HG03521 (cell line): ENCODE measurements around the gene TRMT112.
A peak's percentile ranks its signal among the peaks of the same experiment; 100 is the strongest.

Source experiments
- ATAC-seq: cut with Tn5 transposase; IDR thresholded peaks from one replicate; pipeline ENCODE4 v1.9.1; 2021; ENCODE audit warnings: mild to moderate bottlenecking, moderate library complexity; ENCODE audit not compliant: unreplicated experiment

Gene TRMT112

DNA sequence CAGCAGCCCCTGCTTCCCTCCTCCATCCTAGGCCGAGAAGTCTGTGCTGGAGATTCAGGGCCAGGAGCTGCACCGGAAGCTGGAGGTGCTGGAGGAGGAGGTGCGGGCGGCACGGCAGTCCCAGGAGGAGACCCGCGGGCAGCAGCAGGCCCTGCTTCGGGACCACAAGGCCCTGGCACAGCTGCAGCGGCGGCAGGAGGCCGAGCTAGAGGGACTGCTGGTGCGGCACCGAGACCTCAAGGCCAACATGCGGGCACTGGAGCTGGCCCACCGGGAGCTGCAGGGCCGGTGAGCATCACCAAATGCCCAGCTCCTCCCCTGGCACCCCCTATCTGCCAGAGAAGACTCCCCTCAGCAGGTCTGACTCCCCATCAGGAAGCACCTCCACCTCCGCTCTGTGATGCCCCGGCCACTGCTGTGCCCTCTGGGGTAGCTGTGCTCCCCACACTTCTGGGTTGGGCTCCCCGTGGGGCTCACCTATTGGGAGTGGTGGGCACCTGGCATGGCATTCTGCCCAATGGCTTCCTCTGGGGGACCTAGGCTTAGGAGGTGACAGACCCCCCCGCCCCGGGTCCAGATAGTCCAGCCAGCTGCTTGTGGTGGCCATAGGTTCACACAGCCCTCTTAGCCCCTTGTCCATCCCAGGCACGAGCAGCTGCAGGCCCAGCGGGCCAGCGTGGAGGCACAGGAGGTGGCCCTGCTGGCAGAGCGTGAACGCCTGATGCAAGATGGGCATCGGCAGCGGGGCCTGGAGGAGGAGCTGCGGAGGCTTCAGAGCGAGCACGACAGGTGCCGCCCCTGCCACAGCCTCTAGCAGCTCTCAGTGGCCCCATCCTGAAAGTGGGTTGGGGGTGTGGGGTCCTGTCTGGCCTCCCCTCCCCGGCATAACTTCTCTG, 35.0 kb upstream of the TRMT112 start:
- ATAC-seq: no peak

DNA sequence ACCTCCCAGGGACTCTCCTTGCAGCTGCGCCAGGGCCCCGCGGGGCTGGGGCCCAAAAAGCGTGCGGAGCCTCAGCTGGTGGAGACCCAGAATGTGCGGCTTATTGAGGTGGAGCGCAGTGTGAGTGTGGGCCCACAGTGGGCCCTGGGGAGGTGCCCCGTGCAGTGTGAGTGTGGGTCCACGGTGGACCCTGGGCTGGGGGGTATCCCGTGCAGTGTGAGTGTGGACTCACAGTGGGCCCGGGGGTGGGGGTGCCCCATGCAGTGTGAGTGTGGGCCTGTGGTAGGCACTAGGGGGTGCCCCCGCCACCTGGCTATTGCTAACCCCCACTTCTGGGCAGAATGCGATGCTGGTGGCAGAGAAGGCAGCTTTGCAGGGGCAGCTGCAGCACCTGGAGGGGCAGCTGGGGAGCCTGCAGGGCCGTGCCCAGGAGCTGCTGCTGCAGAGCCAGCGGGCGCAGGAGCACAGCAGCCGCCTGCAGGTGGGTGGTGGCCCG, 33.8 kb upstream of the TRMT112 start:
- no peak for ATAC-seq

DNA sequence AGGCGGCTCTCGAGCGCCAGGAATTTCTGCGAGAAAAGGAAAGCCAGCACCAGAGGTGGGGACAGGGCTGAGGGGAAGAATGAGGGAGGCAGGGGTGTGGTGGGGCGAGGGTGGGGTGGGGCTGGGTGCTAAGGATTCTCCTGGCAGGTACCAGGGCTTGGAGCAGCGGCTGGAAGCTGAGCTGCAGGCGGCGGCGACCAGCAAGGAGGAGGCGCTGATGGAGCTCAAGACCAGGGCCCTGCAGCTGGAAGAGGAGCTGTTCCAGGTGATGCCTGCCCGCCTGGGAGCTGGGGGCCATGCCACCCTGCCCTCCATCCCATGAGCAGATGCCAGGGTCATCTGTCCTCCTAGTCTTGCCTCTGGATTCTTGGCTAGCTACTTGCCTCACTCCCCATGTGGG, 32.0 kb upstream of the TRMT112 start:
- ATAC-seq: no peak

DNA sequence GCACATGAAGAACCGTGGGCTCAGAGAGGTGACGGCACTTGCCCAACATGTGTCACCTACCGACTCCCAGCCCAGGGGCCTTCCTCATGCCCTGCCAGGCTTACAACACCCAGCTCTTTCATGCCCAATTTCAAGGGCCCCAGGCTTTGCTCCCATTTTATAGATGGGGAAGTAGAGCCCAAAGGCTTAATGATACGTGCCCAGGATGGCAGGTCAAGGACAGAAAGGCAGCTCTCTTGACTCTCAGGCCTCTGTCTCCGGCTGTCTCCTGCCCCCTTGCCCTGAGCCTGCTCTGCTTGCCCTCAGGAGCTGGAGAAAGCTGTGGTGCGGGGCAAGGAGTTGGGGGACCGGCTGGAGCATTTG, 31.6 kb upstream of the TRMT112 start:
- ATAC-seq: no peak

DNA sequence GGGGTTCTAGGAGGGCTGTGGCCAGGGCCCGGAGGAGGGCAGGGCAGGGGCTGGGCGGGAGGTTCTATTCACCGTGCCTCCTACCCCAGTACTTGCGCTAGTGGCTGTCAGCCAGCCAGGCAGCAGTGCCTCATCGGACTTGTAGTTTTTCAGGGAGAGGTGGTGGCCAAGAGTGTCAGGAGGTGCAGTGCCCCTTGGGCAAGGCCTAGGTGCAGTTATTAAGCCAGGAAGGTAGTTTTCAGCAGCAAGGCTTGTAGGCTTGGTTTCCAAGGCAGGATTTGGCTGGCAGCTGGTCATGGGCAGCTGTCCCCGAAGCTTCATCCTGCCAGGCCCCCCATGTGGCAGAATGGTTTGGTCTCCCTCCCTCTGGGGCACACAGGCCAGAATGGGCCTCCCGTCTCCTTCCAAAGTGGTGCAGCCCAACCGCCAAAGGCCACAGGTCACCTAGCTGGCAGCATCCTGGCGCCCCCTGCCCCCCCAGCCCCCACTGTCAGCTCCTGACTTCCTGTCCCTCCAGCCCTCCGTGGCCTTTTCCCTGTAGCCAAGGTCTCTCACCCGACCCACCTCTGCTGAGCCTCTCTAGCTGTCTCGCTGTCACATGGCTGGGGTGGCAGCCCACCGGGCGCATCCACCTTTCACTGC, 31.1 kb upstream of the TRMT112 start:
- ATAC-seq: no peak

DNA sequence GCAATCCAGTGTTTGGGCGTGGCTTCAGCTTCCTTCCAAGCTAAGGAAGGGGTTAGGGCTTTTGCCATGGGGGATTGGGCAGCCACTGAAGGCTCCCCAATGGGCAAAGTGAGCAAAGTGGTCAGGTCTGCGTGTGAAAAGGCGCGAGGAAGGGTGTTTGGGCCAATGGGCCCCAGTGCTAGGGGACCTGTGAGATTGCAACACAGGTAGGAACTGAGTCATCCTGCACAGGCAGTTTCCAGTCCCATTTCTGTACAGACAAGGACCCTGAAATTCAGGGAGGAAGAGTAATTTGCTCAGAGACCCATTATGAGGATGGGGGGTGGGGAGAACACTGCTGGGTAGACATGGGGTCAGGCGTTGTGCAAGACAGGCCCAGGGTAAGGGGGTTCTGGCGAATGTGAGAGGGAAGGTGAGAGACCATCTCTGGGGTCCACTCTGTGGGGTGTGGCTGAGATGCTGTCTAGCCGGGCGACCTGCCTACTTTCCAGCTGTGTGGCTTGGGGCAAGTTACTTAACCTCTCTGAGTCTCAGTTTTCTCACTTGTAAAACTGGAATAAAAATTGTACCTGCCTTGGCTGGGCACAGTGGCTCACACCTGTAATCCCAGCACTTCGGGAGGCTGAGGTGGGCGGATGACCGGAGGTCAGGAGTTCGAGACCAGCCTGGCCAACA, 30.0 kb upstream of the TRMT112 start:
- no peak for ATAC-seq

DNA sequence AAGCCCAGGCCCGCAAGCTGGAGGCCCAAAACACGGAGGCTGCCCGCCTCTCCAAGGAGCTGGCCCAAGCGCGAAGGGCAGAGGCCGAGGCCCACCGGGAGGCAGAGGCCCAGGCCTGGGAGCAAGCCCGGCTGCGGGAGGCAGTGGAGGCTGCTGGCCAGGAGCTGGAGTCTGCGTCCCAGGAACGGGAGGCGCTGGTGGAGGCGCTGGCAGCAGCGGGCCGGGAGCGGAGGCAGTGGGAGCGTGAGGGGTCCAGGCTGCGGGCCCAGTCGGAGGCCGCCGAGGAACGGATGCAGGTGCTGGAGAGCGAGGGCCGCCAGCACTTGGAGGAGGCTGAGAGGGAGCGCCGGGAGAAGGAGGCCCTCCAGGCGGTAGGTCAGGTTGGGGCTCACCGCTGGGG, 27.4 kb upstream of the TRMT112 start:
- no peak for ATAC-seq

DNA sequence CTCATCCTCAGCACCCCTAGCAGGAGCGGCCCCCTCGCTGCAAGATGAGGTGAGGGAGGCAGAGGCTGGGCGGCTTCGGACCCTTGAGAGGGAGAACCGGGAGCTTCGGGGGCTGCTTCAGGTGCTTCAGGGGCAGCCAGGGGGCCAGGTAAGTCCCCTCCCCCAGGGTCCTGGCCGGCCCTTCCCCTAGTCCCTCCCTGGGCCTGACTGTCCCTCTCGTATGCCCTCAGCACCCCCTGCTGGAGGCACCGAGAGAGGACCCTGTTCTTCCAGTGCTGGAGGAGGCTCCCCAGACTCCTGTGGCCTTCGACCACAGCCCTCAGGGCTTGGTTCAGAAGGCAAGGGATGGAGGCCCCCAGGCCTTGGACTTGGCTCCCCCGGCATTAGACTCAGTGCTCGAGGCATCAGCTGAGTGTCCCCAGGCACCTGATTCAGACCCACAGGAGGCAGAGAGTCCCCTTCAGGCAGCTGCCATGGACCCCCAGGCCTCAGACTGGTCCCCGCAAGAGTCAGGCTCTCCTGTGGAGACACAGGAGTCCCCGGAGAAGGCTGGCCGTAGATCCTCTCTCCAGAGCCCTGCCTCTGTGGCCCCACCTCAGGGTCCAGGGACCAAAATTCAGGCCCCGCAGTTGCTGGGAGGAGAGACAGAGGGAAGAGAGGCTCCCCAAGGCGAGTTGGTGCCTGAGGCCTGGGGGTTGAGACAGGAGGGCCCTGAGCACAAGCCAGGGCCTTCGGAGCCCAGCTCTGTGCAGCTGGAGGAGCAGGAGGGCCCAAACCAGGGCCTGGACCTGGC, 26.6 kb upstream of the TRMT112 start:
- ATAC-seq: no peak

DNA sequence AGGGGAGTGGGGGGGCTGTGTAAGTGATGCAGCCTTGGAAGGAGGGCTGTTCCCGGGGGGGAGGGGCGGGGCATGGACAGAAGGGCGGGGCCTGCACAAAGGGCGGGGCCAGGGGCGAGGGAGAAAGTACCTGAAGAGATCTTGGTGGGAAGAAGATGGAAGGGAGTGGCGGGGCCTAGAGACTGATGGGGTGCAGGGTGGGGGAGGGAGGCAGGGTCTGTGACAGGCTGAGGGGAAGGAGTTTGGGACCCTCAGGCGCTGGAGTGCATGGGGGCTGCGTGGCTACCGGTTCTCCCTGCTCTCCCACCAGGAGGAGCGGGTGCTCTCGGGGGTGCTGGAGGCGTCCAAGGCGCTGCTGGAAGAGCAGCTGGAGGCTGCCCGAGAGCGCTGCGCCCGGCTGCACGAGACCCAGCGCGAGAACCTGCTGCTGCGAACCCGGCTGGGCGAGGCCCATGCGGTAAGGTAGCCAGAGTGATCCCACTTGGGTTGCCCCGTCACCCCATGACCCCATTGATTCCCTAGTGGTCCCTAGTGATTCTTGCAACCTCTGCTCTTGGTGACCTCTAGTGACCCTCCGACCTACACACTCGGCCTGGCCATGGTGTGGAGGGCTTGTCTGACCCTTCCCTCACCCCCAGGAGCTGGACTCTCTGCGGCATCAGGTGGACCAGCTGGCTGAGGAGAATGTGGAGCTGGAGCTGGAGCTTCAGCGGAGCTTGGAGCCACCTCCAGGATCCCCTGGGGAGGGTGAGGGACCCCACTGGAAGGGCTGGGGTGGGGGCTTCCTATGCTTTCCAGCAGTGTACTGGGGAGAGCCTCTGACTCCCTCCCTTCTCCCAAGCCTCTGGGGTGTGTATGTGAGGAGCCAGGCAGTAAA, 25.7 kb upstream of the TRMT112 start:
- no peak for ATAC-seq

DNA sequence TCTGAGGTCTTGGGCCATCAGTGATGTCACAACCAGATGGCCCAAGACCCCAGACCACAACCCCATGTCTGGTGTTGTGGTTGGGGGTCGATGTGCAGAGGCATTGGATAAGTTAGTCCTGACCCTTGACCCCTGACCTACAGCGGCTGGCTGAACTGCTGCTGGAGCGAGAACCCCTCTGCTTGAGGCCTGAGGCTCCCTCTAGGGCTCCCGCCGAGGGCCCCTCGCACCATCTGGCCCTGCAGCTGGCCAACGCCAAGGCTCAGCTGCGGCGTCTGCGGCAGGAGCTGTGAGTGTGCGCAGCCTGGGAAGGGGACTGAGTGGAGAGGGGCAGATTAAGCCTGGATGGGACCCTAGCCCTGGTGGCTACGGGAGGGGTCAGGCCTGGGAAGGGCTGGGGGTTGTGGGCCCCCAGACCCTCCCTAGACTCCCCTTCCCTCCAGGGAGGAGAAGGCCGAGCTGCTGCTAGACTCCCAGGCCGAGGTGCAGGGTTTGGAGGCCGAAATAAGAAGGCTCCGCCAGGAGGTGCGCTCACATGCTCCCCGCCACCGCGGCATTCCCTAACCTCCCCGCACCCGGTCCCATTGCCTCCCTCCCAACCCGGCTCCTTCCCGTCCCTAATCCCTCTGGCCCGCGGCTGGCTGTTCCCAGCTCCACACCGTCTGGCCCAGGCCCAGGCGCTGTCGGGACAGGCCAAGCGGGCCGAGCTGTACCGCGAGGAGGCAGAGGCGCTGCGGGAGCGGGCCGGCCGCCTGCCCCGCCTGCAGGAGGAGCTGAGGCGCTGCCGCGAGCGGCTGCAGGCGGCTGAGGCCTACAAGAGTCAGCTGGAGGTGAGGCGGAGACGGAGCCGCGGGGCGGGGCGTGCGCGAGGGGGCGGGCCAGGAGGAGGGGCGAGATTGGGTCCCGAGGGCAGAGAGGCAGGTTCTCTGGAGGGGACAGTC, 24.8 kb upstream of the TRMT112 start:
- ATAC-seq: no peak

DNA sequence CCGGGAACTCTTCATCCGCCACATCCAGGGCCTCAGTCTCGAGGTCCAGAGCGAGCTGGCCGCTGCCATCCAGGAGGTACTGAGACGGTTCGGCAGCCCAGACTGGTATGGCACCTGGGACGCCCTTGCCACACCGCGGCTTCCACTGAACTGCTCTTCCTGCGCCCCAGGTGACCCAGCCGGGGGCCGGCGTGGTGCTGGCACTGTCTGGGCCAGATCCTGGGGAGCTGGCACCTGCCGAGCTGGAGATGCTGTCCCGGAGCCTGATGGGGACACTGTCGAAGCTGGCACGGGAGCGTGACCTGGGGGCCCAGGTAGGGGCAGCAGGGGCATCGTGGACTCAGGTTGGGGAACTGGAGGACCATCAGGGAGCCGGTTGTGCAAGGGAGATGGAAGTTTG, 24.1 kb upstream of the TRMT112 start:
- no peak for ATAC-seq

DNA sequence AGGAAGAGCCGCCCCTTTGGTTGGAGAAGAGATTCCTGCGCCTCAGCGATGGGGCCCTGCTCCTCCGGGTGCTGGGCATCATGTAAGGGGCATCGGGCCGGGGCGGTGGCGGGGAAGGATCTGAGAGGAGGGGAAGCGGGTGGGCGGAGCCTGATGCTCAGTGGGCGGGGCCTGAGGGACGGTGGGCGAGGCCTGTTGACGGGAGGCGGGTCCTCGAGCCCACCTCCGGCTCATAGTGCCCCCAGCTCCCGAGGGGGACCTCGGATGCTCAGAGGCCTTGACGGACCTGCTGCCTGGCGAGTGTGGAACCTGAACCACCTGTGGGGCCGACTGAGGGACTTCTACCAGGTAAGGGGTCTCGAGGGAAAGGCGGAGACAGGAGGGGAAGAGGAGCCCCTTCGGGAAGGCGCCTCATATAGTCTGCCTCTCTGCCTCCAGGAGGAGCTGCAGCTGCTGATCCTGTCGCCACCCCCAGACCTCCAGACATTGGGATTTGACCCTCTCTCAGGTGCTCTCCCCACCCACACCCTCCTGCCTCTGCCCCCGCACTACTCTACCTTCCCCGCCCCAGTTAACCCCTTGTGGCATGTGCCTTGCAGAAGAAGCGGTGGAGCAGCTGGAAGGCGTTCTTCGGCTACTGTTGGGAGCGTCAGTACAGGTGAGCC, 23.4 kb upstream of the TRMT112 start:
- ATAC-seq: no peak

DNA sequence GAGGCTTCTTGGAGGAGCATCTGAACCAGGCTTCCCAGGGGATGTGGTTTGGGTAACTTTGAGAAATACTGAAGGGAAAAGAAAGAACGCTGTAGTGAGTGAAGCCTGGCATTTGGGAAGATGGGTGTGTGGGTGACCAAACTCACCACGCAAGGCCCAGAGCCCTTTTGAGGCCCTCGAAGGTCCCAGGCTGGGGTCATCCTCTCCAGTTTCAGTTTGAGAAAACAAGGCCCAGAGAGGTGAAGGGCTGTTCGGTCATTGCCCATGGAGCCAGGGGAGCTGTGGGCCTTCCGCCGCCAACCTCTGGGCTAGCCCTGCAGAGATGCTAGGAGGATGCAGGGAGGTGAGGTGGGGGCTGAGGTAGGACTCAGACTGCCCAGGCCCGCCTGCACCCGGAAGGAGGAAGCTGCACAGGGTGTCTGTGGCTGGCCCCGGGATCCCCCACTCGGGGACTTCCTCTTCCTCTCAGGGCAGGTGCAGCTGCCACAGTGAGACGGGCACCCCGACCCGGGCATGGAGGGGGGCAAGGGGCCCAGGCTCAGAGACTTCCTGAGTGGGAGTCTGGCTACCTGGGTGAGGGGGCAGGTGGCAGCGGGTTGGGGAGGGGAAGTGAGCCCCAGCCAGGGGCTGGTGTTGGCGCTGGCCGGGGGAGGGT, 22.5 kb upstream of the TRMT112 start, which contains the start of gene CCDC88B:
Gene CCDC88B (plus strand): TSS at position 451 of the 655 bp plus-strand sequence. CDS start 63 bp downstream, at position 514.
- ATAC-seq: peak; percentile 42

DNA sequence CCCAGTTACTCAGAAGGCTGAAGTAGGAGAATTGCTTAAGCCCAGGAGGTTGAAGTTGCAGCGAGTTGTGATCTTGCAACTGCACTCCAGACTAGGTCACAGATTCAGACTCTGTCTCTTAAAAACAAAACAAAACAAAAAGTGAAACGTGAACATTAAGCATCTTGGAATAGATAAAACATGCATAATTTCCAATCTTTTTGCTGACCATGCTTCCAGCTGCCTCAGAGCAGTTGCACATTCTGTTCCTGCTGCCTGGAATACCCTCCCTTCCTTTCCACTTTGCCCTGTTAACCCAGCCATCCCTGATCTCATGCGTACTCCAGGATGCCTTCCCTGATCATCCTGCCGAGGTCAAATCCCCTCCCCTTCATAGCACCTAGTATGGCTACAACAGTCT, 21.9 kb upstream of the TRMT112 start:
- ATAC-seq: no peak

DNA sequence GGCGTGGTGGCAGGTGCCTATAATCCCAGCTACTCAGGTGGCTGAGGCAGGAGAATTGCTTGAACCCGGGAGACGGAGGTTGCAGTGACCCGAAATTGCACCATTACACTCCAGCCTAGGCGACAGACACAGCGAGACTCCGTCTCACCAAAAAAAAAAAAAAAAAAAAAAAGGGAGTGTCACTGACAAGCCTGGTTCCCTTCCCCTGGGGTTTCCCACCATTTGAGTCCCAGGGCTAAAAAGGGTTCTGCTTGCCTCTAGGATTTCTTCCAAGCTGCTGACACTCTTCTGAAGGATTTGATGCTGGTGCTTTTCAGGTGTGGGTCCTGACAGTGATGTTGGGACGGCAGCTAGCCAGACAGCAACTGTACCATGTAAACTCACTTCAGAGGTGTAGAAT, 21.4 kb upstream of the TRMT112 start:
- no peak for ATAC-seq

DNA sequence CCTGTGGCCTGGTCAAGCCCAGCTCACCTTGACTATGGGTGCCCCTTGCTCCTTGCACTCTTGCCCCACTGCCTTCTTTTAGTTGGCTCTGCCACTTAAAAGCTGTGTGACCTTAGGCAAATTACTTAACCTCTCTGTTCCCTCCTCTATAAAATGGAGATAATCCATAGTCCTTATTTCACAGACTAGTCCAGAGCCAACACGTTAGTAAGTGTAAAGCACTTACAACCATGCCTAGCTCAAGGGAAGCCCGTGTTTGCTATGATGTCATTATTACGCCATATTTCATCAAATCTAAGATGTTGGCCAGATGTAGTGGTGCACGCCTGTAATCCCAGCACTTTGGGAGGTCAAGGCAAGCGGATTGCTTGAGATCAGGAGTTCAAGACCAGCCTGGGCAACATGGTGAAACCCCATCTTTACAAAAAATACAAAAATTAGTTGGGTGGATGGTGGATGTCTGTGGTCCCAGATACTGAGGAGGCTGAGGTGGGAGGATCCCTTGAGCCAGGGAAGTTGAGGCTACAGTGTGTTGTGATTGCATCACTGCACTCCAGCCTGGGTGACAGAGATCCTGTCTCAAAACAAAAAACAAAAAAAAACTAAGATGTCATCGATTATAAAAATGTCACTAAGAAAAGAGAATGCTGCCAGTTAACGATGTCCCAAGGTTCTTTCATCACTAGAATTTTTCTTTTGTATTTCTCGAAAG, 20.3 kb upstream of the TRMT112 start:
- ATAC-seq: no peak
